HEK293 (cell line): ENCODE measurements around the gene SORCS3.

ENCODE experiments used
- CTCF ChIA-PET: fragments of 350-600 bp; formaldehyde crosslinking; extraction: SDS; loops from one replicate; lab custom pipeline; 2021; ENCODE audit warnings: antibody characterized with exemption; lab: Yijun Ruan, JAX
- POLR2A ChIA-PET: fragments of 300-600 bp; formaldehyde crosslinking; extraction: SDS; loops from one replicate; lab custom pipeline; 2020; ENCODE audit warnings: antibody characterized with exemption, inconsistent platforms; lab: Yijun Ruan, JAX
- H3K27ac ChIP-seq: fragments of 200-500 bp; sonication (Bioruptor generic); 2 replicates; pipeline ENCODE4 v1.5.1; 2014; ENCODE audit warnings: low read depth, low read length, control low read depth, inconsistent platforms; ENCODE audit errors: extremely low read depth
- H3K36me3 ChIP-seq, 2 experiments: fragments of 200-500 bp in 1 of 2; sonication (Bioruptor generic) in 1 of 2; 1 replicate in 1 of 2; 2 replicates in 1 of 2; pipeline ENCODE4 v1.5.1; 2014 to 2017; ENCODE audit warnings: inconsistent platforms in 2 of 2, low read length in 2 of 2; ENCODE audit not compliant: control insufficient read depth in 2 of 2, insufficient read depth in 1 of 2
- H3K4me1 ChIP-seq: fragments of 200-500 bp; sonication (Bioruptor generic); 2 replicates; pipeline ENCODE4 v1.5.1; 2014; ENCODE audit warnings: mild to moderate bottlenecking, low read length, inconsistent platforms; ENCODE audit not compliant: control insufficient read depth, insufficient read depth
- H3K4me3 ChIP-seq: 2 replicates; pipeline ENCODE4 v1.5.1; 2011; ENCODE audit warnings: low read depth, mild to moderate bottlenecking, control low read depth, low read length, moderate library complexity
- H3K9me3 ChIP-seq: fragments of 200-500 bp; sonication (Bioruptor generic); 2 replicates; pipeline ENCODE4 v1.5.1; 2014; ENCODE audit warnings: low read depth, low read length, inconsistent platforms; ENCODE audit not compliant: control insufficient read depth, insufficient read depth
- BCL6B ChIP-seq: fragments of 450-650 bp; formaldehyde crosslinking; IDR thresholded peaks from 2 replicates; pipeline ENCODE4 v1.5.1; 2017; ENCODE audit warnings: missing biosample characterization, missing genetic modification characterization
- GFI1B ChIP-seq: fragments of 450-650 bp; formaldehyde crosslinking; IDR thresholded peaks from 2 replicates; pipeline ENCODE4 v1.5.1; 2016; ENCODE audit warnings: missing biosample characterization, missing genetic modification characterization
- GLI2 ChIP-seq: fragments of 450-650 bp; formaldehyde crosslinking; IDR thresholded peaks from 2 replicates; pipeline ENCODE4; 2017; ENCODE audit warnings: missing biosample characterization, missing genetic modification characterization, low read depth, borderline replicate concordance
- MEIS1 ChIP-seq: sonication (generic); formaldehyde crosslinking; IDR thresholded peaks from 2 replicates; pipeline ENCODE4 v1.8.1; 2022; ENCODE audit warnings: missing genetic modification reagents, mild to moderate bottlenecking, borderline replicate concordance
- TRIM28 ChIP-seq: IDR thresholded peaks from 2 replicates; pipeline ENCODE4 v1.6.1; 2011; ENCODE audit warnings: low read length, control low read depth, borderline replicate concordance
- ZBTB17 ChIP-seq: fragments of 450-650 bp; formaldehyde crosslinking; IDR thresholded peaks from 2 replicates; pipeline ENCODE4 v1.5.1; 2016; ENCODE audit warnings: missing biosample characterization, missing genetic modification characterization
- ZBTB7A ChIP-seq: fragments of 450-650 bp; formaldehyde crosslinking; IDR thresholded peaks from 2 replicates; pipeline ENCODE4 v1.5.1; 2016; ENCODE audit warnings: low read depth, missing biosample characterization, missing genetic modification characterization
- ZNF148 ChIP-seq: fragments of 450-650 bp; formaldehyde crosslinking; IDR thresholded peaks from 2 replicates; pipeline ENCODE4 v1.5.0; 2017; ENCODE audit warnings: missing biosample characterization, missing genetic modification characterization, borderline replicate concordance
- ZNF16 ChIP-seq: fragments of 450-650 bp; formaldehyde crosslinking; IDR thresholded peaks from 2 replicates; pipeline ENCODE4 v1.5.1; 2016; ENCODE audit warnings: low read depth, missing biosample characterization, missing genetic modification characterization
- ZNF26 ChIP-seq: fragments of 450-650 bp; formaldehyde crosslinking; IDR thresholded peaks from 2 replicates; pipeline ENCODE4 v1.5.1; 2016; ENCODE audit warnings: missing biosample characterization, missing genetic modification characterization
- ZNF513 ChIP-seq: fragments of 450-650 bp; IDR thresholded peaks from 2 replicates; pipeline ENCODE4 v1.5.1; 2018; ENCODE audit warnings: missing biosample characterization, missing genetic modification characterization
- ZNF571 ChIP-seq: fragments of 450-650 bp; formaldehyde crosslinking; IDR thresholded peaks from 2 replicates; pipeline ENCODE4 v1.5.0; 2017; ENCODE audit warnings: missing biosample characterization, missing genetic modification characterization
- ZNF610 ChIP-seq: fragments of 450-650 bp; formaldehyde crosslinking; IDR thresholded peaks from 2 replicates; pipeline ENCODE4 v1.5.1; 2016; ENCODE audit warnings: missing biosample characterization, missing genetic modification characterization, borderline replicate concordance
- ZNF629 ChIP-seq: fragments of 450-650 bp; formaldehyde crosslinking; IDR thresholded peaks from 2 replicates; pipeline ENCODE4 v1.5.1; 2017; ENCODE audit warnings: missing biosample characterization, missing genetic modification characterization
- ZSCAN23 ChIP-seq: fragments of 450-650 bp; formaldehyde crosslinking; IDR thresholded peaks from 2 replicates; pipeline ENCODE4 v1.5.1; 2016; ENCODE audit warnings: missing biosample characterization, missing genetic modification characterization
- TF ChIP-seq, protein P1 (sequence below): fragments of 450-650 bp; formaldehyde crosslinking; IDR thresholded peaks from 2 replicates; pipeline ENCODE4 v1.5.1; 2016; ENCODE audit warnings: missing biosample characterization, missing genetic modification characterization
- TF ChIP-seq, protein P2 (sequence below): fragments of 450-650 bp; formaldehyde crosslinking; IDR thresholded peaks from 2 replicates; pipeline ENCODE4 v1.5.1; 2016; ENCODE audit warnings: missing biosample characterization, missing genetic modification characterization
- TF ChIP-seq, protein P3 (sequence below): fragments of 450-650 bp; formaldehyde crosslinking; IDR thresholded peaks from 2 replicates; pipeline ENCODE4 v1.5.1; 2017; ENCODE audit warnings: missing biosample characterization, missing genetic modification characterization
- TF ChIP-seq, protein P4 (sequence below): fragments of 450-650 bp; formaldehyde crosslinking; IDR thresholded peaks from 2 replicates; pipeline ENCODE4 v1.5.1; 2016; ENCODE audit warnings: missing biosample characterization, missing genetic modification characterization

SORCS3 gene

DNA sequence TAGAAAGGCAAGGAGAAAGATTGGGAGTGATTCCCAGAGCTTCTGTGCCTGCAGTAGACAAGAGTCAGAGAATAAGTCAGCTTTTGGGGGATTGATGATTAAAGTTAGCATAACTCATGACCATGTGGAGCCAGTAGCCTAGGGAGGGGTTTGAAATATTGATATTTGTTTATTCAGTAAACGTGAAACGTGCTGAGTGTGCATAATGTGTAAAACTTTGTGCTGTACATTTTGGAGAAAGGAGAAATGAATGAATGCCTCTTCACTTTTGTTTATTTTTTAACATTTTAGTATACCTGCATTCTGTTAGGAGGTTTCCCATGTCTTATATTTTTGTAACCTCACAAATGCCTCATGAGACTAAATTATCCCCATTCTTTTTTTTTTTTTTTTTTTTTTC, 272.3 kb downstream of the SORCS3 start:
- Histone ChIP-seq H3K4me1 (no peaks in the 10 kb centered on the region), H3K9me3 (no peaks in the 10 kb centered on the region), H3K27ac (no peak overlapping the region), H3K4me3 (no peak overlapping the region), H3K36me3 (no peaks in the 10 kb centered on the region)
- POLR2A ChIA-PET, result no interaction called here
- CTCF ChIA-PET, result no interaction called here
- TF ChIP-seq ZBTB7A (tag by site-specific recombination) (no peak), ZNF513 (tag by site-specific recombination) (no peak), ZNF610 (no peak), GLI2 (no peak), TRIM28 (no peak), ZNF26 (tag by site-specific recombination) (no peak), ZNF16 (tag by site-specific recombination) (no peak)
- TF ChIP-seq, protein P1, sequence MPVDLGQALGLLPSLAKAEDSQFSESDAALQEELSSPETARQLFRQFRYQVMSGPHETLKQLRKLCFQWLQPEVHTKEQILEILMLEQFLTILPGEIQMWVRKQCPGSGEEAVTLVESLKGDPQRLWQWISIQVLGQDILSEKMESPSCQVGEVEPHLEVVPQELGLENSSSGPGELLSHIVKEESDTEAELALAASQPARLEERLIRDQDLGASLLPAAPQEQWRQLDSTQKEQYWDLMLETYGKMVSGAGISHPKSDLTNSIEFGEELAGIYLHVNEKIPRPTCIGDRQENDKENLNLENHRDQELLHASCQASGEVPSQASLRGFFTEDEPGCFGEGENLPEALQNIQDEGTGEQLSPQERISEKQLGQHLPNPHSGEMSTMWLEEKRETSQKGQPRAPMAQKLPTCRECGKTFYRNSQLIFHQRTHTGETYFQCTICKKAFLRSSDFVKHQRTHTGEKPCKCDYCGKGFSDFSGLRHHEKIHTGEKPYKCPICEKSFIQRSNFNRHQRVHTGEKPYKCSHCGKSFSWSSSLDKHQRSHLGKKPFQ (tag by site-specific recombination), result no peak
- TF ChIP-seq, protein P2, sequence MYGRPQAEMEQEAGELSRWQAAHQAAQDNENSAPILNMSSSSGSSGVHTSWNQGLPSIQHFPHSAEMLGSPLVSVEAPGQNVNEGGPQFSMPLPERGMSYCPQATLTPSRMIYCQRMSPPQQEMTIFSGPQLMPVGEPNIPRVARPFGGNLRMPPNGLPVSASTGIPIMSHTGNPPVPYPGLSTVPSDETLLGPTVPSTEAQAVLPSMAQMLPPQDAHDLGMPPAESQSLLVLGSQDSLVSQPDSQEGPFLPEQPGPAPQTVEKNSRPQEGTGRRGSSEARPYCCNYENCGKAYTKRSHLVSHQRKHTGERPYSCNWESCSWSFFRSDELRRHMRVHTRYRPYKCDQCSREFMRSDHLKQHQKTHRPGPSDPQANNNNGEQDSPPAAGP (tag by site-specific recombination), result no peak

- CTCF ChIA-PET, result interaction anchor here (0.7 kb wide), 1 partner anchor 1235 kb away, joined by 3 read pairs; no protein-coding TSS in a partner anchor
- POLR2A ChIA-PET, result no interaction called here
- TF ChIP-seq ZNF148 (no peak), ZNF629 (tag by site-specific recombination) (no peak), GFI1B (tag by site-specific recombination) (no peak), ZNF571 (tag by site-specific recombination) (no peak), BCL6B (no peak), ZBTB17 (tag by site-specific recombination) (no peak), ZSCAN23 (tag by site-specific recombination) (no peak), MEIS1 (no peak)
- TF ChIP-seq, protein P3, sequence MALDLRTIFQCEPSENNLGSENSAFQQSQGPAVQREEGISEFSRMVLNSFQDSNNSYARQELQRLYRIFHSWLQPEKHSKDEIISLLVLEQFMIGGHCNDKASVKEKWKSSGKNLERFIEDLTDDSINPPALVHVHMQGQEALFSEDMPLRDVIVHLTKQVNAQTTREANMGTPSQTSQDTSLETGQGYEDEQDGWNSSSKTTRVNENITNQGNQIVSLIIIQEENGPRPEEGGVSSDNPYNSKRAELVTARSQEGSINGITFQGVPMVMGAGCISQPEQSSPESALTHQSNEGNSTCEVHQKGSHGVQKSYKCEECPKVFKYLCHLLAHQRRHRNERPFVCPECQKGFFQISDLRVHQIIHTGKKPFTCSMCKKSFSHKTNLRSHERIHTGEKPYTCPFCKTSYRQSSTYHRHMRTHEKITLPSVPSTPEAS (tag by site-specific recombination), result no peak
- TF ChIP-seq, protein P4, sequence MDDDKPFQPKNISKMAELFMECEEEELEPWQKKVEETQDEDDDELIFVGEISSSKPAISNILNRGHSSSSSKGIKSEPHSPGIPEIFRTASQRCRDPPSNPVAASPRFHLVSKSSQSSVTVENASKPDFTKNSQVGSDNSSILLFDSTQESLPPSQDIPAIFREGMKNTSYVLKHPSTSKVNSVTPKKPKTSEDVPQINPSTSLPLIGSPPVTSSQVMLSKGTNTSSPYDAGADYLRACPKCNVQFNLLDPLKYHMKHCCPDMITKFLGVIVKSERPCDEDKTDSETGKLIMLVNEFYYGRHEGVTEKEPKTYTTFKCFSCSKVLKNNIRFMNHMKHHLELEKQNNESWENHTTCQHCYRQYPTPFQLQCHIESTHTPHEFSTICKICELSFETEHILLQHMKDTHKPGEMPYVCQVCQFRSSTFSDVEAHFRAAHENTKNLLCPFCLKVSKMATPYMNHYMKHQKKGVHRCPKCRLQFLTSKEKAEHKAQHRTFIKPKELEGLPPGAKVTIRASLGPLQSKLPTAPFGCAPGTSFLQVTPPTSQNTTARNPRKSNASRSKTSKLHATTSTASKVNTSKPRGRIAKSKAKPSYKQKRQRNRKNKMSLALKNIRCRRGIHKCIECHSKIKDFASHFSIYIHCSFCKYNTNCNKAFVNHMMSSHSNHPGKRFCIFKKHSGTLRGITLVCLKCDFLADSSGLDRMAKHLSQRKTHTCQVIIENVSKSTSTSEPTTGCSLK (tag by site-specific recombination), result no peak
- Histone ChIP-seq H3K36me3 (no peaks in the 10 kb centered on the region), H3K4me3 (no peak overlapping the region), H3K9me3 (no peaks in the 10 kb centered on the region), H3K4me1 (no peaks in the 10 kb centered on the region), H3K27ac (no peak overlapping the region)
These were observed 279.4 kb downstream of the SORCS3 start for GRCh38 chr10:104920476-104920875.
